GM12891 (cell line): ENCODE results near the gene R3HDM2.
"Not testable (repeated sequence)": the region's sequence is repeated elsewhere in the genome, so short reads cannot be mapped to it uniquely, and the experiment has no call there.

Experiments
- DNase-seq: peaks from one replicate; pipeline ENCODE4 v3.0.0; 2011; ENCODE audit warnings: low spot score; ENCODE audit not compliant: insufficient read length
- FAIRE-seq: peaks from 2 replicates; lab custom pipeline; 2011; peaks lifted over from hg19 to GRCh38; lab: Jason Lieb, UNC
- PAX5 ChIP-seq: IDR thresholded peaks from 2 replicates; pipeline ENCODE4 v1.6.1; 2011; ENCODE audit warnings: low read length, moderate library complexity, mild to moderate bottlenecking; ENCODE audit not compliant: insufficient read depth, severe bottlenecking
- POLR2A ChIP-seq: IDR thresholded peaks from 2 replicates; pipeline ENCODE4 v1.6.1; 2011; ENCODE audit warnings: low read depth, low read length, control low read depth
- POLR2AphosphoS5 ChIP-seq: IDR thresholded peaks from 2 replicates; pipeline ENCODE4 v1.6.1; 2011; ENCODE audit warnings: low read depth, low read length, control low read depth
- POU2F2 ChIP-seq: IDR thresholded peaks from 2 replicates; pipeline ENCODE4 v1.6.1; 2011; ENCODE audit warnings: low read depth, mild to moderate bottlenecking, control low read depth, low read length, moderate library complexity
- SPI1 ChIP-seq: IDR thresholded peaks from 2 replicates; pipeline ENCODE4 v1.6.1; 2011; ENCODE audit warnings: low read depth, low read length, control low read depth
- TAF1 ChIP-seq: IDR thresholded peaks from 2 replicates; pipeline ENCODE4 v1.6.1; 2011; ENCODE audit warnings: low read depth, low read length, control low read depth

R3HDM2 gene

GRCh38 chr12:57360468-57360867, 70.4 kb downstream of the R3HDM2 start:
- FAIRE-seq (no peak), DNase-seq (no peak)
- TF ChIP-seq POU2F2 (no peak), PAX5 (no peak), POLR2AphosphoS5 (no peak), SPI1 (no peak), TAF1 (no peak), POLR2A (no peak)

GRCh38 chr12:57358646-57359045, 72.2 kb downstream of the R3HDM2 start:
- DNase-seq (no peak), FAIRE-seq (no peak)
- TF ChIP-seq POU2F2 (no peak), PAX5 (no peak), POLR2A (no peak), POLR2AphosphoS5 (no peak), TAF1 (no peak), SPI1 (no peak)

DNA sequence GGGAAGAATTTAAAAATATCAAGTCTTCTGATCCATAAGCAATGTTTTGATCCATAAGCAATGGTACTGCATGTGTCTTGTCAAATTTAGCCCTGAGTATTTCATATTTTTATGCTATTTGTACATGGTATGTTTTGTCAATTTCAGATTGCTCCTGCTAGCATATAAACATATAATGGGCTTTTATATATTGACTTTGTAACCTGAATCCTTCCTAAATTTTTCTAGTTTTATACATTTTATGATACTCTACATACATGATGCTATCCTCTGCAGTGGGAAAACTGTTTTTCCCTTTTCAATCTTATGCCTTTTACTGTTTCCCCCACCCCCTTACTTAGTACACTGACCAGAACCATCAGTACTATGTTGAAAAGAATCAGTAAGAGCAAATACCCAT, 75.1 kb downstream of the R3HDM2 start:
- TF ChIP-seq POLR2A (no peak), PAX5 (no peak), TAF1 (no peak), SPI1 (no peak), POU2F2 (no peak), POLR2AphosphoS5 (no peak)
- DNase-seq (no peak), FAIRE-seq (peak; percentile 50)

DNA sequence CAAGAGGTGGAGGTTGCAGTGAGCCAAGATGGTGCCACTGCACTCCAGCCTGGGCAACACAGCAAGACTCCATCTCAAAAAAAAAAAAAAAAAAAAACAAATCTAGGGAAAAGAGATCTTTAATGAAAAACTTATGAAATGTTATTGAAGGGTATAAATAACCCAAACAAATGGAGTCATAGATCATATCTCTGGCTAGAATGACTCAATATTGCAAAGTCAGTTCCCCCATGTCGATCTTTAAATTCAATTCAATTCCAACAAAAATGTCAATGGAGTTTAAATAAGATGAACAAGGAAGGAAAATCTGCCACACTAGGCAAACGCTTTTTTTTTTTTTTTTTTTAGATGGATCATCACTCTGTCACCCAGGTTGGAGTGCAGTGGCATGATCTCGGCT, 78.7 kb downstream of the R3HDM2 start:
- TF ChIP-seq POLR2A (no peak), POLR2AphosphoS5 (no peak), TAF1 (no peak), POU2F2 (no peak), SPI1 (no peak), PAX5 (no peak)
- no peak for FAIRE-seq
- DNase-seq = no peak

GRCh38 chr12:57347284-57347683, 83.6 kb downstream of the R3HDM2 start:
- DNase-seq (no peak), FAIRE-seq (no peak)
- TF ChIP-seq PAX5 (no peak), POLR2AphosphoS5 (no peak), POLR2A (no peak), SPI1 (no peak), TAF1 (no peak), POU2F2 (no peak)

DNA sequence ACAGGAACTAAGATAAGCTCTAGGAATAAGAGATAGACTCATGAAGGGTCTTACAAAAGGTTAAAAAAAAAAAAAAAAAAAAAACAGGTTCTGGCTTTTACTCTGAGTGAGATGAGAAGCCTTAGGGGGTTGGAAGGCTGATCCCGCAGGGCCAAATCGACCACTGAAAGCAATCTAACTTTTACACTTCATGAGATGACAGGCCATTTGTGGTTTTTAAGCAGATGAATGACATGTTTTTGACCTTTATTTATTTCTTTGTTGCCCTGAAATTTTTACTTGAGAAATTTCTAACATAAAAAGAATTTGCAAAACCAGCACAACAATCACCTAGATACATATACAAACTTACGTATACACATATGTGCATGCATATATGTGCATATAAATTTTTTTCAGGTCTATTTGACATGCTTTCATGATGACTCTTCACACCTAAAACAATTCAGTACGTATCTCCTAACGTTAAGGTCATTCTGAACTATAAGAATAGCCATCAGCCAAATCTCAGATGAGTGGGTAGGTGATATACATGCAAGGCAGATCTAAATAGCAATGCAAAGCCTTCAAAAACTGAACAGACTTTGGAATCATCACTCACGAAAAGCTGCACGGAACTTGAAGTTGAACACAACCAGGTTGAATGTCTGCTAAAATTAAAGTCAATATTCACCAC, 87.0 kb downstream of the R3HDM2 start:
- FAIRE-seq (no peak), DNase-seq (no peak)
- TF ChIP-seq SPI1 (no peak), TAF1 (no peak), POLR2A (no peak), PAX5 (no peak), POU2F2 (no peak), POLR2AphosphoS5 (no peak)

- DNase-seq (no peak), FAIRE-seq (peak; percentile 41)
- TF ChIP-seq POLR2A = no peak
- no peak for TF ChIP-seq PAX5
- TF ChIP-seq POU2F2 = no peak
- TF ChIP-seq SPI1 = no peak
- TF ChIP-seq POLR2AphosphoS5 = no peak
- TF ChIP-seq TAF1 = no peak
These were observed 88.6 kb downstream of the R3HDM2 start for GRCh38 chr12:57342207-57342691.

DNA sequence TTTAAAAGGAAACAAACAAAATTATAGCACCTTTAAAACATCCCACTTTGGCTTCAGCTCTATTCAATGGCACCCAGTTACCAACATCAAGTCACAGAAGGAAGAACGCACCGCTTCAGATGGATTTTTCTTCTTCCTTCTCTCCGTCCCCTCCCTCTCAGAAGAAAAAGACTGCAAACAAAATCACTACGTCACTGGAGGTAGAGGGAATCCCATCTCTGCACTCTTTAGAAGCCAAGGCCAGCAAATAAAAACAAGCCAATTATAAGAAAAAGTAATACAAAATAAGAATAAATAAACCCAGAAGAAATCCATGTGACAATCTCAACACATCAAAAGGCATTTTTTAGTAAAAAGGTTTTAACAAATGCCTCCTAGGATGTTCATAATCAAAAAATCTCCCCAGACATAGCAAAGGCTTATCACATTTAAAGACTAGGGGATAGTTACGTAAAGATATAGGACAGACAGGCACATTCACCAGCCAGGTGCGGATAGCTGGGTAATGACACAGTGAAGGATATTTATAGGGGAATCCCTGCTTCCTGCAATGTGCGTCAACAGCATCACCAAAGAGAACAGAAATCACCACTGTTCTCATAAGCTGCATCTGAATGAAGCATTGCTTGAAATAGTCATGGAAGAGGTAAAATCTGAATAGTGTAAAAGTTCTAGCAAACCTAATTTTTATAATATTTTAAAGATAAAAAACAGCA, 89.4 kb downstream of the R3HDM2 start:
- TF ChIP-seq TAF1 (no peak), PAX5 (no peak)
- DNase-seq (no peak), FAIRE-seq (no peak)

DNA sequence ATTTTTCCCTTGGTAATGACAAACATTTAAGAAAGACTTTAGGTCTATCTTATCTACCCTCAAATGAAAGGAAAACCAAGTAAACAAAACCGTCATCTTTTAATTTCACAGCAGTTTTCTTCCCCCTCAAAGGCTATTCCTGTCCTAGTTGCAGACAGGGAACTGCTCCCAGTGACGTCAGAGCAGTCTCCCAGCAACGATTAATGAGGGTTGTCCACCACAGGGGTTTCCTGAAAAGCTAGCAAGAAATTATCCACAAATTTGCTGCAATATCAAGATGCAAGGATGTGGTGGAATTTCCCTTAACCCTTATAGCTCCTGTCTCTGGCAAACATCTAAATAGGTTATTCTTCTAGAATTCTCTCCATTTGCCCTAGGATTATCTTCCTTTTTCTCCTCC, 90.7 kb downstream of the R3HDM2 start:
- no peak for DNase-seq
- FAIRE-seq = peak; percentile 72
- no peak for TF ChIP-seq POLR2A
- TF ChIP-seq SPI1 = peak; percentile 24; the same call in 1 of the 2 replicates
- TF ChIP-seq PAX5 = no peak

GRCh38 chr12:57336299-57336698, 94.5 kb downstream of the R3HDM2 start:
- not testable (repeated sequence) for DNase-seq, FAIRE-seq

DNA sequence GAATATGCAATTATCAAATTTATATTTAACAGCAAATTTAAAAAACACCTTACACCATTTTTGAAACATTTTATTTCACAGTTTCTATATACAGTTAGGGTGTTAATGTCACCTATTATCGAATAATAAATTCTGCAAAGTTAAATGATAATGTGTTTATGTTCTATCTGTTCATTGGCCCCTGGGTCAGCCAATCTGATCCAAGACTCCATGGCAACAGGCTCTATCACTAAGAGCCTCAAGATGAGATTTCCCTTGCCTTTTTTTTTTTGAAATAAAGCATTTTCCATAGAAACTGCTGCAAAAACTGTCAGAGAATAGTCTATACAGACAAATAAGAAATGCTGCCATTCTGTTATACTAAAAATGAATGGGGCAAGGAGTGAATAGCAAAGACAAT, 96.6 kb downstream of the R3HDM2 start:
- no peak for FAIRE-seq
- no peak for DNase-seq
- TF ChIP-seq POU2F2 (no peak), SPI1 (no peak), POLR2A (no peak), POLR2AphosphoS5 (no peak), TAF1 (no peak)
